GM23338 (cell line): Measurements from ENCODE around the gene ABI1. TPM values are rescaled to one million over a fixed set of nuclear protein-coding genes. Genes with fewer than 3 reads are reported as not detected.
A peak's percentile ranks its signal among the peaks of the same experiment; 100 is the strongest.

ENCODE experiments used
- ATAC-seq: fragments of 200-7000 bp; cut with Tn5 transposase; 3 replicates; pipeline ENCODE4 v1.9.1; 2020
- DNase-seq: peaks from one replicate; pipeline ENCODE4 v3.0.0-alpha.2; 2015; ENCODE audit warnings: low spot score
- H2AFZ ChIP-seq: fragments of 200-600 bp; sonication (generic); 2 replicates; pipeline ENCODE4 v1.8.0; 2016; ENCODE audit warnings: antibody characterized with exemption, mild to moderate bottlenecking, moderate library complexity
- H3F3A ChIP-seq: fragments of 200-600 bp; sonication (generic); replicated peaks from 2 replicates; pipeline ENCODE4 v1.8.0; 2017; ENCODE audit warnings: antibody characterized with exemption, mixed run types, low read depth
- H3K27ac ChIP-seq: fragments of 200-600 bp; sonication (generic); 2 replicates; pipeline ENCODE4 v1.6.1; 2016; ENCODE audit warnings: low read depth
- H3K27me3 ChIP-seq: fragments of 200-600 bp; sonication (generic); 2 replicates; pipeline ENCODE4 v1.8.0; 2016; ENCODE audit warnings: mild to moderate bottlenecking, mixed run types, moderate library complexity; ENCODE audit not compliant: insufficient read depth
- H3K36me3 ChIP-seq: fragments of 200-600 bp; sonication (generic); 2 replicates; pipeline ENCODE4 v1.8.0; 2016; ENCODE audit warnings: mild to moderate bottlenecking; ENCODE audit not compliant: insufficient read depth
- H3K4me1 ChIP-seq: fragments of 200-600 bp; sonication (generic); 2 replicates; pipeline ENCODE4 v1.8.0; 2016; ENCODE audit warnings: mild to moderate bottlenecking, moderate library complexity; ENCODE audit not compliant: insufficient read depth
- H3K4me2 ChIP-seq: fragments of 200-600 bp; sonication (generic); 2 replicates; pipeline ENCODE4 v1.7.1; 2017; ENCODE audit warnings: mixed run types
- H3K4me3 ChIP-seq: fragments of 200-600 bp; sonication (generic); 2 replicates; pipeline ENCODE4 v1.6.1; 2016; ENCODE audit warnings: mixed run types
- H3K79me2 ChIP-seq: fragments of 200-600 bp; sonication (generic); replicated peaks from 2 replicates; pipeline ENCODE4 v1.8.0; 2017; ENCODE audit warnings: mild to moderate bottlenecking; ENCODE audit not compliant: insufficient read depth
- H3K9me2 ChIP-seq: fragments of 200-600 bp; sonication (generic); 2 replicates; pipeline ENCODE4 v1.8.0; 2017; ENCODE audit not compliant: insufficient read depth
- H4K20me1 ChIP-seq: fragments of 200-600 bp; sonication (generic); replicated peaks from 2 replicates; pipeline ENCODE4 v1.8.0; 2017; ENCODE audit warnings: mild to moderate bottlenecking; ENCODE audit not compliant: insufficient read depth
- H3K27ac Mint-ChIP-seq: 2 replicates; pipeline ENCODE4 v1.8.0; 2020; ENCODE audit warnings: inconsistent platforms, mild to moderate bottlenecking, moderate library complexity, mixed read lengths
- H3K27me3 Mint-ChIP-seq: 3 replicates; pipeline ENCODE4 v1.8.0; 2022; ENCODE audit warnings: low read depth, mild to moderate bottlenecking, moderate library complexity, mixed read lengths, inconsistent platforms; ENCODE audit not compliant: insufficient read depth, poor library complexity
- H3K36me3 Mint-ChIP-seq: 3 replicates; pipeline ENCODE4 v1.8.0; 2021; ENCODE audit warnings: low read depth, mild to moderate bottlenecking, inconsistent platforms, moderate library complexity, mixed read lengths
- H3K4me1 Mint-ChIP-seq: 3 replicates; pipeline ENCODE4 v1.8.0; 2020; ENCODE audit warnings: mild to moderate bottlenecking, inconsistent platforms, mixed read lengths
- H3K4me3 Mint-ChIP-seq: 3 replicates; pipeline ENCODE4 v1.8.0; 2021; ENCODE audit warnings: moderate library complexity, mild to moderate bottlenecking, inconsistent platforms, mixed read lengths
- H3K9me3 Mint-ChIP-seq: 3 replicates; pipeline ENCODE4 v1.8.0; 2020; ENCODE audit warnings: moderate library complexity, mild to moderate bottlenecking, inconsistent platforms, mixed read lengths
- CTCF ChIP-seq, 2 experiments: fragments of 200-600 bp in 1 of 2; sonication (generic) in 1 of 2; conservative IDR thresholded peaks; 2 replicates each; pipeline versions ENCODE4 v1.5.1 to v1.6.1; 2016 to 2017; ENCODE audit warnings: antibody characterized with exemption in 2 of 2, low read depth in 2 of 2, mild to moderate bottlenecking in 2 of 2, moderate library complexity in 1 of 2
- ZNF462 ChIP-seq: fragments of 250-450 bp; sonication (Bioruptor Pico); IDR thresholded peaks from 2 replicates; pipeline ENCODE4 v1.5.0; 2020; ENCODE audit warnings: mild to moderate bottlenecking, moderate library complexity
- polyA plus RNA-seq: library from polyadenylated mRNA; unstranded; fragments of >200 nt; fragmentation: Nextera tagmentation; extraction: Ambion mirVana; gene quantifications from 2 replicates; pipeline ENCODE4 v1.2.1, GENCODE V29; 2016
- total RNA-seq: library from RNA; depleted of rRNA; stranded (reverse); fragments of >200 nt; shearing (Covaris generic); gene quantifications from 2 replicates; pipeline ENCODE4 v1.2.3, GENCODE V29; 2014

Gene ABI1
- total and polyA plus RNA-seq, 2 experiments from 2014 or later: 22.3 to 30.7 TPM

- no peaks in the 10 kb centered on the region for H3K9me2 ChIP-seq
- H3F3A ChIP-seq: no peaks in the 10 kb centered on the region
- H3K4me1 ChIP-seq: no peaks in the 10 kb centered on the region
- Mint-ChIP-seq H3K9me3 (no peaks in the 10 kb centered on the region), H3K27ac (no peak overlapping the region), H3K4me3 (no peak overlapping the region), H3K4me1 (no peaks in the 10 kb centered on the region), H3K36me3 (peaks cover 75% of the 10 kb centered on the region), H3K27me3 (no peaks in the 10 kb centered on the region)
- H3K4me2 ChIP-seq: no peak overlapping the region
- ATAC-seq (peak; percentile 44; the same call in 2 of the 3 replicates), DNase-seq (peak; percentile 54)
- no peaks in the 10 kb centered on the region for H3K79me2 ChIP-seq
- TF ChIP-seq CTCF (conservative IDR thresholded peaks at IDR 0.05; ENCODE audit: low read depth in 2 of 2) (peak; percentile 81 to 93), ZNF462 (CRISPR knock-in tag) (no peak)
- 0 out of 2 replicates have a peak, but pooled peaks cover 19% of the 10 kb centered on the region for H3K36me3 ChIP-seq
- H3K27ac ChIP-seq: no peak overlapping the region
- H4K20me1 ChIP-seq: 0 out of 2 replicates have a peak, but pooled peaks cover 2% of the 10 kb centered on the region
- H2AFZ ChIP-seq: no peak overlapping the region
- no peak overlapping the region for H3K4me3 ChIP-seq
- no peaks in the 10 kb centered on the region for H3K27me3 ChIP-seq
These were observed 134.7 kb downstream of the ABI1 start for GRCh38 chr10:26725837-26726727.
